Measurements from ENCODE around the gene TRPM6. TPM values are rescaled to one million over a fixed set of nuclear protein-coding genes. Genes with fewer than 3 reads are reported as not detected.
"Not testable (repeated sequence)": the region's sequence is repeated elsewhere in the genome, so short reads cannot be mapped to it uniquely, and the experiment has no call there.

Gene TRPM6
- total and polyA plus RNA-seq, 8 donors: under 0.01 to 18.8 (median 2.3) TPM; not detected in 2

DNA sequence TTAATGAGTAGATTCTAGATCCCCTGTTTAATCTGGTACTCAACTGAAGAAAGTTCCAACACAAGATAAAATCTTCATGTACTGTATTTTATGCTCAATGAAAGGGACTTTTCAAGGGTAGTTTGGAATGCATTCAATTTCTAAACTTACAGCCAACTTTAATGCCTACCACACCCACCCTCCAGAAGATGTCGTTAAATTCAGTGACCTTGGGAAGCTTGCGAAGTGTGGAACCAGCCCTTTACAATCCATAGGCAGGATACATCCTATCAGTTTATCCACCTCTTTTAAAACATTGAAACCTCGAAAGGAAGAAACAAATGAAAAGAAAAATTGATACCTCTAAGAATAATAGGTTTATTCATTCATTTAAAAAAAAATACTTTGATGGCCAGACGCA is 20.2 kb downstream of the TRPM6 start:
- intact Hi-C loops (cut with DNase I; ENCODE audit: low total_unique reads): no loop called here
- Histone ChIP-seq H3K27ac (no peak overlapping the region), H3K4me3 (no peak overlapping the region), H3K27me3 (no peaks in the 10 kb centered on the region), H3K36me3 (no peaks in the 10 kb centered on the region), H3K9me3 (no peaks in the 10 kb centered on the region), H3K4me1 (no peaks in the 10 kb centered on the region)
- WGBS, 5 donors: 74 to 90% (median 78%) methylated on average over 4 of the region's 4 CpGs
- TF ChIP-seq, protein P1, sequence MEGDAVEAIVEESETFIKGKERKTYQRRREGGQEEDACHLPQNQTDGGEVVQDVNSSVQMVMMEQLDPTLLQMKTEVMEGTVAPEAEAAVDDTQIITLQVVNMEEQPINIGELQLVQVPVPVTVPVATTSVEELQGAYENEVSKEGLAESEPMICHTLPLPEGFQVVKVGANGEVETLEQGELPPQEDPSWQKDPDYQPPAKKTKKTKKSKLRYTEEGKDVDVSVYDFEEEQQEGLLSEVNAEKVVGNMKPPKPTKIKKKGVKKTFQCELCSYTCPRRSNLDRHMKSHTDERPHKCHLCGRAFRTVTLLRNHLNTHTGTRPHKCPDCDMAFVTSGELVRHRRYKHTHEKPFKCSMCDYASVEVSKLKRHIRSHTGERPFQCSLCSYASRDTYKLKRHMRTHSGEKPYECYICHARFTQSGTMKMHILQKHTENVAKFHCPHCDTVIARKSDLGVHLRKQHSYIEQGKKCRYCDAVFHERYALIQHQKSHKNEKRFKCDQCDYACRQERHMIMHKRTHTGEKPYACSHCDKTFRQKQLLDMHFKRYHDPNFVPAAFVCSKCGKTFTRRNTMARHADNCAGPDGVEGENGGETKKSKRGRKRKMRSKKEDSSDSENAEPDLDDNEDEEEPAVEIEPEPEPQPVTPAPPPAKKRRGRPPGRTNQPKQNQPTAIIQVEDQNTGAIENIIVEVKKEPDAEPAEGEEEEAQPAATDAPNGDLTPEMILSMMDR (IDR thresholded peaks at IDR 0.05): no peak
- TF ChIP-seq POLR2AphosphoS5 (IDR thresholded peaks at IDR 0.05) (no peak), EP300 (IDR thresholded peaks at IDR 0.05) (no peak), POLR2A (IDR thresholded peaks at IDR 0.05) (no peak)
- DNase-seq: no peak

- Histone ChIP-seq H3K4me3 (no peak overlapping the region), H3K27ac (no peak overlapping the region), H3K9me3 (no peaks in the 10 kb centered on the region), H3K4me1 (peaks cover 0 to 6% (median 3%) of the 10 kb centered on the region in 4 donors), H3K27me3 (no peaks in the 10 kb centered on the region), H3K36me3 (no peaks in the 10 kb centered on the region)
- DNase-seq: no peak
- intact Hi-C loops (cut with DNase I; ENCODE audit: low total_unique reads): no loop called here
- no peak for TF ChIP-seq POLR2A (IDR thresholded peaks at IDR 0.05)
- TF ChIP-seq EP300 (IDR thresholded peaks at IDR 0.05): no peak
- no peak for TF ChIP-seq POLR2AphosphoS5 (IDR thresholded peaks at IDR 0.05)
- TF ChIP-seq, protein P1 (IDR thresholded peaks at IDR 0.05): no peak
- 65 to 76% (median 73%) methylated on average over 3 of the region's 3 CpGs for WGBS, 5 donors
Observed at GRCh38 chr9:74865177-74865576, 22.5 kb downstream of the TRPM6 start.

GRCh38 chr9:74861773-74862474 is 25.8 kb downstream of the TRPM6 start:
- no peak for DNase-seq
- TF ChIP-seq, protein P1 (IDR thresholded peaks at IDR 0.05): no peak
- no peak for TF ChIP-seq POLR2AphosphoS5 (IDR thresholded peaks at IDR 0.05)
- no peak for TF ChIP-seq POLR2A (IDR thresholded peaks at IDR 0.05)
- TF ChIP-seq EP300 (IDR thresholded peaks at IDR 0.05): no peak
- H3K9me3 ChIP-seq: no peaks in the 10 kb centered on the region
- WGBS, 5 donors: 53 to 62% (median 57%) methylated on average over 6 of the region's 6 CpGs
- no peak overlapping the region for H3K27ac ChIP-seq
- no peaks in the 10 kb centered on the region for H3K36me3 ChIP-seq
- intact Hi-C loops (cut with DNase I; ENCODE audit: low total_unique reads): no loop called here
- peaks cover 0 to 6% (median 3%) of the 10 kb centered on the region in 4 donors for H3K4me1 ChIP-seq
- H3K4me3 ChIP-seq: no peak overlapping the region
- H3K27me3 ChIP-seq: no peaks in the 10 kb centered on the region

- DNase-seq: peak in 1 of 2 donors; percentile 8
- TF ChIP-seq POLR2AphosphoS5 (IDR thresholded peaks at IDR 0.05) (no peak), EP300 (IDR thresholded peaks at IDR 0.05) (no peak), POLR2A (IDR thresholded peaks at IDR 0.05) (no peak)
- TF ChIP-seq, protein P1 (IDR thresholded peaks at IDR 0.05): no peak
- H3K9me3 ChIP-seq: no peaks in the 10 kb centered on the region
- 36 to 44% (median 40%) methylated on average over 3 of the region's 3 CpGs for WGBS, 5 donors
- H3K27me3 ChIP-seq: no peaks in the 10 kb centered on the region
- intact Hi-C loops (cut with DNase I; ENCODE audit: low total_unique reads): no loop called here
- H3K36me3 ChIP-seq: no peaks in the 10 kb centered on the region
- H3K4me1 ChIP-seq: peaks cover 0 to 6% (median 3%) of the 10 kb centered on the region in 4 donors
- H3K27ac ChIP-seq: no peak overlapping the region
- no peak overlapping the region for H3K4me3 ChIP-seq
Observed at GRCh38 chr9:74861071-74861470, 26.6 kb downstream of the TRPM6 start.

GRCh38 chr9:74860247-74860646 is 27.5 kb downstream of the TRPM6 start:
- H3K36me3 ChIP-seq; H3K4me1 ChIP-seq; intact Hi-C loops (cut with DNase I; ENCODE audit: low total_unique reads); H3K9me3 ChIP-seq; H3K27me3 ChIP-seq; H3K27ac ChIP-seq; DNase-seq; H3K4me3 ChIP-seq: not testable (repeated sequence)
- 83 to 97% (median 93%) methylated on average over 5 of the region's 5 CpGs for WGBS, 5 donors

All from stomach (tissue), 9 donors.